Keratinocyte (primary cell): ENCODE results near the gene SIRT7. TPM values are rescaled to one million over a fixed set of nuclear protein-coding genes. Genes with fewer than 3 reads are reported as not detected.

Experiments used
- DNase-seq: peaks from one replicate; pipeline ENCODE4 v3.0.0-alpha.2; 2011; ENCODE audit warnings: low read depth, missing footprints, low spot score
- FAIRE-seq: peaks from 2 replicates; lab custom pipeline; 2011; peaks lifted over from hg19 to GRCh38; lab: Jason Lieb, UNC
- H2AFZ ChIP-seq: 2 replicates; pipeline ENCODE4 v1.6.0; 2012; ENCODE audit warnings: low read length, control low read depth, inconsistent platforms; ENCODE audit not compliant: control insufficient read depth
- H3K27ac ChIP-seq: 2 replicates; pipeline ENCODE4 v1.5.1; 2011; ENCODE audit warnings: low read length; ENCODE audit not compliant: control insufficient read depth, insufficient read depth
- H3K27me3 ChIP-seq: 3 replicates; pipeline ENCODE4 v1.6.0; 2011; ENCODE audit warnings: low read length; ENCODE audit not compliant: control insufficient read depth, insufficient read depth; ENCODE audit errors: extremely low read depth
- H3K36me3 ChIP-seq, 2 experiments: 2 replicates in 1 of 2; 3 replicates in 1 of 2; pipeline ENCODE4 v1.5.1; 2011; ENCODE audit warnings: low read length in 2 of 2, mild to moderate bottlenecking in 1 of 2; ENCODE audit not compliant: control insufficient read depth in 2 of 2, insufficient read depth in 2 of 2; ENCODE audit errors: extremely low read depth in 1 of 2
- H3K4me1 ChIP-seq: 3 replicates; pipeline ENCODE4 v1.5.1; 2011; ENCODE audit warnings: low read length; ENCODE audit not compliant: control insufficient read depth, insufficient read depth; ENCODE audit errors: extremely low read depth
- H3K4me2 ChIP-seq: 3 replicates; pipeline ENCODE4 v1.6.0; 2011; ENCODE audit warnings: low read depth, low read length; ENCODE audit not compliant: control insufficient read depth, insufficient read depth; ENCODE audit errors: extremely low read depth
- H3K4me3 ChIP-seq, 3 experiments: fragments of 200-600 bp in 1 of 3; sonication (generic) in 1 of 3; 2 replicates in 2 of 3; 3 replicates in 1 of 3; pipeline ENCODE4 v1.5.1; 2011 to 2016; ENCODE audit warnings: low read length in 3 of 3, mild to moderate bottlenecking in 3 of 3, control low read depth in 2 of 3, inconsistent platforms in 1 of 3, low read depth in 1 of 3, mixed read lengths in 1 of 3, mixed run types in 1 of 3, moderate library complexity in 1 of 3; ENCODE audit not compliant: control insufficient read depth in 2 of 3, insufficient read depth in 2 of 3; ENCODE audit errors: extremely low read depth in 1 of 3
- H3K79me2 ChIP-seq: 2 replicates; pipeline ENCODE4 v1.6.0; 2012; ENCODE audit warnings: low read length; ENCODE audit not compliant: control insufficient read depth, insufficient read depth
- H3K9ac ChIP-seq: 3 replicates; pipeline ENCODE4 v1.6.0; 2011; ENCODE audit warnings: low read length; ENCODE audit not compliant: control insufficient read depth, insufficient read depth; ENCODE audit errors: extremely low read depth
- H3K9me1 ChIP-seq: 3 replicates; pipeline ENCODE4 v1.6.0; 2011; ENCODE audit warnings: low read length; ENCODE audit not compliant: control insufficient read depth, insufficient read depth; ENCODE audit errors: extremely low read depth
- H3K9me3 ChIP-seq: 2 replicates; pipeline ENCODE4 v1.5.1; 2012; ENCODE audit warnings: low read depth, low read length; ENCODE audit not compliant: control insufficient read depth
- H4K20me1 ChIP-seq: 3 replicates; pipeline ENCODE4 v1.6.0; 2011; ENCODE audit warnings: low read length; ENCODE audit not compliant: control insufficient read depth, insufficient read depth; ENCODE audit errors: extremely low read depth
- CTCF ChIP-seq, 3 experiments: IDR thresholded peaks in 1 of 3; conservative IDR thresholded peaks in 1 of 3; optimal IDR thresholded peaks in 1 of 3; 2 replicates in 2 of 3; 3 replicates in 1 of 3; pipeline versions ENCODE3 to v1.5.1; 2011; ENCODE audit warnings: low read length in 3 of 3, mild to moderate bottlenecking in 3 of 3, moderate library complexity in 2 of 3, control low read depth in 1 of 3, inconsistent platforms in 1 of 3; ENCODE audit not compliant: insufficient read depth in 2 of 3; ENCODE audit errors: extremely low read depth in 1 of 3
- EZH2 ChIP-seq: IDR thresholded peaks from one replicate; pipeline ENCODE4 v1.6.1; 2012; ENCODE audit warnings: inconsistent platforms, mild to moderate bottlenecking, low read length, moderate library complexity
- dilution Hi-C: fragments of 300-500 bp; cut with MboI; formaldehyde crosslinking; loops from one replicate; pipeline ENCODE4 v1.7.0; 2020; ENCODE audit warnings: low sequenced_read_pairs; ENCODE audit not compliant: extremely low pct_ligation_motif_present
- polyA plus RNA-seq, 5 experiments: library from polyadenylated mRNA; depleted of rRNA in 3 of 5; stranded (reverse) in 3 of 5; stranded (forward) in 1 of 5; unstranded in 1 of 5; fragments of >200 nt; gene quantifications; 1 replicate in 1 of 5; 2 replicates in 3 of 5; 3 replicates in 1 of 5; pipeline versions ENCODE4 v1.2.1 to v1.2.3, GENCODE V29; 2011 to 2012; ENCODE audit warnings: missing spikeins in 2 of 5, low read depth in 1 of 5, low replicate concordance in 1 of 5

SIRT7 gene
- polyA plus RNA-seq, 1 donor (not counting 4 experiments of a cell fraction or from before 2014, with no cell fraction given): 6.9 TPM

DNA sequence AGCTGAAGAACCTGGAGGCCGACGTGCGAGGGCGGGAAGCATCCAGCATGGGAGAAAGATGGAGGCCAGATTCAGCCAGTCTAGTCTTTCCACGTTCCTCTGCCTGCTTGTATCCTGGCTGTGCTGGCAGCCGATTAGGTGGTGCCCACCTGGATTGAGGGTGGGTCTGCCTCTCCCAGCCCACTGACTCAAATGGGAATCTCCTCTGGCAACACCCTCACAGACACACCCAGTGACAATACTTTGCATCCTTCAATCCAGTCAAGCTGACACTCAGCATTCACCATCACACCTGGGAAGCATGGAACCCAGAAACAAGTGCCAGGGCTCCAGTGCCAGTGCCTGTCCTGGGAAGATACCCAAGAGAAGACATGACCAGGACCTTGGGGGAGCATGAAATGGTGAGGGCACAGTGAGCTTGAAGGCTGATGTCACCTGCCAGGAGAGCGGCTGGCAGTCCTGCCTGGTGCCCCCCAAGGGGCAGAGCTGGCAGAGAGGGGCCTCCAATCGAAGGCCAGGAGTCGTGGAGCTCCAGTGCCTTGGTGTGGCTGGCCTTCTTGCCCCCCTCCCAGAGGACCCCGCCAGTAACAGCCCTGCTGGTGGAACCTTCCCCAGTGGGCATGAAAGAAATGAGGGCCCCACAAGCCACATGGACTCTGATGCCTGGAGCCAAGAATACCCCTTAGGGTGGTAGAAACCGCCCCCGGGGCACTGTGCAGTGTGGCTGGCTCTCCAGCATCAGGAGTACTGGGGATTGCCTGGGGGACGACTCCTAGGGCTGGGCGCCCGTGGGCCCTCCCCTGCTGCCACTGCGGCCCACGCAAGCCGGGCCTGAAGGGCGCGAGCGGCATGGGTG lies 16.6 kb downstream of the SIRT7 start:
- FAIRE-seq (no peak), DNase-seq (no peak)
- Histone ChIP-seq H3K36me3 (peaks cover 15 to 36% of the 10 kb centered on the region in 2 experiments), H3K27me3 (no peaks in the 10 kb centered on the region), H3K4me3 (no peak overlapping the region), H3K9ac (no peak overlapping the region), H3K27ac (no peak overlapping the region), H3K9me3 (no peaks in the 10 kb centered on the region), H3K4me2 (no peak overlapping the region), H2AFZ (no peak overlapping the region), H3K79me2 (no peaks in the 10 kb centered on the region), H4K20me1 (peaks cover 14% of the 10 kb centered on the region), H3K9me1 (no peaks in the 10 kb centered on the region), H3K4me1 (peaks cover 35% of the 10 kb centered on the region)
- no peak for TF ChIP-seq EZH2
- TF ChIP-seq CTCF (optimal IDR thresholded peaks at IDR 0.05 in 1 of 3, IDR thresholded peaks at IDR 0.05 in 1 of 3, conservative IDR thresholded peaks at IDR 0.05 in 1 of 3; ENCODE audit: extremely low read depth in 1 of 3, insufficient read depth in 2 of 3, low read length in 3 of 3): no peak
- dilution Hi-C loops: no loop called here

- no peak overlapping the region for H2AFZ ChIP-seq
- TF ChIP-seq EZH2: no peak
- no peak for TF ChIP-seq CTCF (optimal IDR thresholded peaks at IDR 0.05 in 1 of 3, IDR thresholded peaks at IDR 0.05 in 1 of 3, conservative IDR thresholded peaks at IDR 0.05 in 1 of 3; ENCODE audit: extremely low read depth in 1 of 3, insufficient read depth in 2 of 3, low read length in 3 of 3)
Measured at GRCh38 chr17:81900181-81900820, 17.7 kb downstream of the SIRT7 start.

More at GRCh38 chr17:81900181-81900820, 17.7 kb downstream of the SIRT7 start:
- Histone ChIP-seq H3K4me2 (no peak overlapping the region), H3K4me1 (peaks cover 35% of the 10 kb centered on the region), H3K79me2 (no peaks in the 10 kb centered on the region), H3K36me3 (peaks cover 17 to 35% of the 10 kb centered on the region in 2 experiments), H3K9me1 (no peaks in the 10 kb centered on the region), H3K9me3 (no peaks in the 10 kb centered on the region), H3K4me3 (no peak overlapping the region), H3K9ac (no peak overlapping the region), H4K20me1 (peaks cover 14% of the 10 kb centered on the region), H3K27ac (no peak overlapping the region), H3K27me3 (no peaks in the 10 kb centered on the region)
- dilution Hi-C loops: no loop called here
- DNase-seq (no peak), FAIRE-seq (no peak)
